HepG2 (cell line): ENCODE data around the gene PYGO2. TPM values are rescaled to one million over a fixed set of nuclear protein-coding genes. Genes with fewer than 3 reads are reported as not detected.

Experiments
- CBFB ChIP-seq: sonication (generic); formaldehyde crosslinking; IDR thresholded peaks from 2 replicates; pipeline ENCODE4 v1.4.0; 2020; ENCODE audit warnings: missing genetic modification reagents
- CCDC6 ChIP-seq: sonication (generic); formaldehyde crosslinking; IDR thresholded peaks from 2 replicates; pipeline ENCODE4 v1.8.1; 2022; ENCODE audit warnings: mild to moderate bottlenecking, missing genetic modification reagents, moderate library complexity
- DZIP1 ChIP-seq: sonication (generic); formaldehyde crosslinking; IDR thresholded peaks from 2 replicates; pipeline ENCODE4 v1.5.0; 2020; ENCODE audit warnings: mild to moderate bottlenecking, missing genetic modification reagents
- FIP1L1 ChIP-seq: fragments of 200-400 bp; formaldehyde crosslinking; IDR thresholded peaks from 2 replicates; pipeline ENCODE4 v1.6.1; 2018; ENCODE audit warnings: low read depth, mild to moderate bottlenecking, low read length, moderate library complexity, borderline replicate concordance; ENCODE audit not compliant: insufficient read depth
- HIC2 ChIP-seq: sonication (generic); formaldehyde crosslinking; IDR thresholded peaks from 2 replicates; pipeline ENCODE4 v1.9.0; 2022; ENCODE audit warnings: low read depth, missing genetic modification reagents
- HOXA7 ChIP-seq: sonication (generic); formaldehyde crosslinking; IDR thresholded peaks from 2 replicates; pipeline ENCODE4 v1.8.1; 2022; ENCODE audit warnings: mild to moderate bottlenecking, missing genetic modification reagents, moderate library complexity
- IRF9 ChIP-seq: sonication (generic); formaldehyde crosslinking; IDR thresholded peaks from 2 replicates; pipeline ENCODE4 v1.8.0; 2022; ENCODE audit warnings: missing genetic modification reagents, mild to moderate bottlenecking, borderline replicate concordance
- MEIS1 ChIP-seq: sonication (generic); formaldehyde crosslinking; IDR thresholded peaks from 2 replicates; pipeline ENCODE4 v1.9.0; 2021; ENCODE audit warnings: mild to moderate bottlenecking, missing genetic modification reagents, moderate library complexity, borderline replicate concordance
- POLR2A ChIP-seq, 2 experiments: IDR thresholded peaks; 2 replicates each; pipeline ENCODE4 v1.6.1; 2011; ENCODE audit warnings: low read depth in 2 of 2, low read length in 2 of 2, mild to moderate bottlenecking in 1 of 2, moderate library complexity in 1 of 2; ENCODE audit not compliant: insufficient read depth in 1 of 2
- SNAPC2 ChIP-seq: sonication (generic); formaldehyde crosslinking; IDR thresholded peaks from 2 replicates; pipeline ENCODE4 v1.8.1; 2022; ENCODE audit warnings: mild to moderate bottlenecking, missing genetic modification reagents
- SRSF1 ChIP-seq: fragments of 200-400 bp; formaldehyde crosslinking; optimal IDR thresholded peaks from 2 replicates; pipeline ENCODE3; 2017; ENCODE audit warnings: mild to moderate bottlenecking, low read depth, low read length, moderate library complexity
- YEATS4 ChIP-seq: sonication (generic); formaldehyde crosslinking; IDR thresholded peaks from 2 replicates; pipeline ENCODE4 v1.4.0; 2020; ENCODE audit warnings: missing genetic modification reagents, borderline replicate concordance
- ZNF234 ChIP-seq: sonication (generic); formaldehyde crosslinking; conservative IDR thresholded peaks from 2 replicates; pipeline ENCODE4 v1.5.1; 2020; ENCODE audit warnings: mild to moderate bottlenecking, missing genetic modification reagents
- ZNF354B ChIP-seq: sonication (generic); formaldehyde crosslinking; IDR thresholded peaks from 2 replicates; pipeline ENCODE4 v1.8.0; 2022; ENCODE audit warnings: mild to moderate bottlenecking, missing genetic modification reagents
- ZNF639 ChIP-seq: conservative IDR thresholded peaks from 2 replicates; pipeline ENCODE4 v1.6.1; 2018; ENCODE audit warnings: missing genetic modification reagents
- ZNF704 ChIP-seq: sonication (generic); formaldehyde crosslinking; IDR thresholded peaks from 2 replicates; pipeline ENCODE4 v1.8.1; 2023; ENCODE audit warnings: mild to moderate bottlenecking, inconsistent platforms, moderate library complexity, missing genetic modification reagents, borderline replicate concordance
- ZNF761 ChIP-seq: sonication (generic); formaldehyde crosslinking; conservative IDR thresholded peaks from 2 replicates; pipeline ENCODE4 v1.4.0; 2020; ENCODE audit warnings: mild to moderate bottlenecking, missing genetic modification reagents
- ZNF776 ChIP-seq: sonication (generic); formaldehyde crosslinking; IDR thresholded peaks from 2 replicates; pipeline ENCODE4 v1.4.0; 2020; ENCODE audit warnings: mild to moderate bottlenecking, missing genetic modification reagents
- ZSCAN12 ChIP-seq: sonication (generic); formaldehyde crosslinking; IDR thresholded peaks from 2 replicates; pipeline ENCODE4 v1.9.0; 2021; ENCODE audit warnings: mild to moderate bottlenecking, missing genetic modification reagents
- polyA plus RNA-seq, 8 experiments: library from polyadenylated mRNA; depleted of rRNA in 3 of 8; stranded (reverse) in 7 of 8; unstranded in 1 of 8; fragments of >200 nt; fragmentation: Illumina TruSeq in 4 of 8; extraction: Trizol in 4 of 8; gene quantifications; 2 replicates each; pipeline versions ENCODE4 v1.2.1 to v1.2.3, GENCODE V29; 2011 to 2016; ENCODE audit warnings: low read depth in 4 of 8, missing spikeins in 1 of 8, mixed read lengths in 1 of 8; ENCODE audit not compliant: insufficient read depth in 1 of 8
- total RNA-seq, 5 experiments: library from RNA; depleted of rRNA; stranded (reverse); fragments of >200 nt; fragmentation: Illumina TruSeq; extraction: Trizol; gene quantifications; 2 replicates each; pipeline ENCODE4 v1.2.3, GENCODE V29; 2016; ENCODE audit warnings: low read depth in 1 of 5

Gene PYGO2
- total and polyA plus RNA-seq, 2 of the 13 experiments (the other 11 are each of a cell fraction or from before 2014, with no cell fraction given), result 20.3 to 21.8 TPM

GRCh38 chr1:154961207-154962155 is at the start of gene PYGO2 (continued):
- TF ChIP-seq IRF9 (CRISPR knock-in tag), result peak; percentile 70; the same call in 1 of the 2 replicates
- TF ChIP-seq ZNF354B, result 0 out of 2 replicates have a peak, but pooled peaks have one; percentile 76
- peak; percentile 80 for TF ChIP-seq ZNF776 (CRISPR knock-in tag)
- peak; percentile 84 for TF ChIP-seq CBFB (CRISPR knock-in tag)
- peak; percentile 97 for TF ChIP-seq ZNF639 (CRISPR knock-in tag)
- TF ChIP-seq DZIP1, result no peak
- TF ChIP-seq YEATS4 (CRISPR knock-in tag), result peak; percentile 93
- peak; percentile 60; the same call in 1 of the 2 replicates for TF ChIP-seq SNAPC2 (CRISPR knock-in tag)
- no peak; the same call in 1 of the 2 replicates for TF ChIP-seq MEIS1 (CRISPR knock-in tag)
- TF ChIP-seq SRSF1, result peak; percentile 68
- peak; percentile 68; the same call in 1 of the 2 replicates for TF ChIP-seq ZNF761 (CRISPR knock-in tag)
- TF ChIP-seq POLR2A (IDR thresholded peaks at IDR 0.05; ENCODE audit: insufficient read depth in 1 of 2, low read depth in 2 of 2, low read length in 2 of 2), result peak; percentile 72 to 84
- TF ChIP-seq ZNF704 (CRISPR knock-in tag), result peak; percentile 80; the same call in 1 of the 2 replicates
- peak; percentile 93 for TF ChIP-seq CCDC6 (CRISPR knock-in tag)
- no peak for TF ChIP-seq HIC2 (CRISPR knock-in tag)
- TF ChIP-seq ZNF234, result no peak; the same call in 1 of the 2 replicates
- no peak for TF ChIP-seq HOXA7 (CRISPR knock-in tag)
- no peak for TF ChIP-seq FIP1L1
- peak; percentile 87; the same call in 1 of the 2 replicates for TF ChIP-seq ZSCAN12 (CRISPR knock-in tag)
